A172 (cell line): ENCODE measurements around the gene ZC3H6. TPM values are rescaled to one million over a fixed set of nuclear protein-coding genes. Genes with fewer than 3 reads are reported as not detected.
A peak's percentile ranks its signal among the peaks of the same experiment; 100 is the strongest.

Experiments used
- DNase-seq: peaks from one replicate; pipeline ENCODE4 v3.0.0-alpha.2; 2015; ENCODE audit warnings: low spot score
- total RNA-seq: library from RNA; depleted of rRNA; stranded (reverse); fragments of >200 nt; shearing (Covaris generic); gene quantifications from 2 replicates; pipeline ENCODE4 v1.2.3, GENCODE V29; 2014; rRNA removed

Gene ZC3H6, protein sequence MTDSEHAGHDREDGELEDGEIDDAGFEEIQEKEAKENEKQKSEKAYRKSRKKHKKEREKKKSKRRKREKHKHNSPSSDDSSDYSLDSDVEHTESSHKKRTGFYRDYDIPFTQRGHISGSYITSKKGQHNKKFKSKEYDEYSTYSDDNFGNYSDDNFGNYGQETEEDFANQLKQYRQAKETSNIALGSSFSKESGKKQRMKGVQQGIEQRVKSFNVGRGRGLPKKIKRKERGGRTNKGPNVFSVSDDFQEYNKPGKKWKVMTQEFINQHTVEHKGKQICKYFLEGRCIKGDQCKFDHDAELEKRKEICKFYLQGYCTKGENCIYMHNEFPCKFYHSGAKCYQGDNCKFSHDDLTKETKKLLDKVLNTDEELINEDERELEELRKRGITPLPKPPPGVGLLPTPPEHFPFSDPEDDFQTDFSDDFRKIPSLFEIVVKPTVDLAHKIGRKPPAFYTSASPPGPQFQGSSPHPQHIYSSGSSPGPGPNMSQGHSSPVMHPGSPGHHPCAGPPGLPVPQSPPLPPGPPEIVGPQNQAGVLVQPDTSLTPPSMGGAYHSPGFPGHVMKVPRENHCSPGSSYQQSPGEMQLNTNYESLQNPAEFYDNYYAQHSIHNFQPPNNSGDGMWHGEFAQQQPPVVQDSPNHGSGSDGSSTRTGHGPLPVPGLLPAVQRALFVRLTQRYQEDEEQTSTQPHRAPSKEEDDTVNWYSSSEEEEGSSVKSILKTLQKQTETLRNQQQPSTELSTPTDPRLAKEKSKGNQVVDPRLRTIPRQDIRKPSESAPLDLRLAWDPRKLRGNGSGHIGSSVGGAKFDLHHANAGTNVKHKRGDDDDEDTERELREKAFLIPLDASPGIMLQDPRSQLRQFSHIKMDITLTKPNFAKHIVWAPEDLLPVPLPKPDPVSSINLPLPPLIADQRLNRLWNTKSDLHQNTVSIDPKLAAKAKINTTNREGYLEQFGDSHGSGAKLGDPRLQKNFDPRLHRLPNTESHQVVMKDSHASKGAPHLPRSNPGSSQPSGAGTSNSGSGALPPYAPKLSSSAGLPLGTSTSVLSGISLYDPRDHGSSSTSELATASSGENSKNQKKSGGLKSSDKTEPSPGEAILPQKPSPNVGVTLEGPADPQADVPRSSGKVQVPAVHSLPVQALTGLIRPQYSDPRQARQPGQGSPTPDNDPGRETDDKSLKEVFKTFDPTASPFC
- total RNA-seq: 8.4 and 9.3 TPM in 2 replicates

- DNase-seq: peak; percentile 94
Observed at GRCh38 chr2:112275311-112275886, at the start of gene ZC3H6. TSS of gene ZC3H6 (plus strand) at chr2:112275597. CDS start at chr2:112275995, 398 bp downstream.

DNA sequence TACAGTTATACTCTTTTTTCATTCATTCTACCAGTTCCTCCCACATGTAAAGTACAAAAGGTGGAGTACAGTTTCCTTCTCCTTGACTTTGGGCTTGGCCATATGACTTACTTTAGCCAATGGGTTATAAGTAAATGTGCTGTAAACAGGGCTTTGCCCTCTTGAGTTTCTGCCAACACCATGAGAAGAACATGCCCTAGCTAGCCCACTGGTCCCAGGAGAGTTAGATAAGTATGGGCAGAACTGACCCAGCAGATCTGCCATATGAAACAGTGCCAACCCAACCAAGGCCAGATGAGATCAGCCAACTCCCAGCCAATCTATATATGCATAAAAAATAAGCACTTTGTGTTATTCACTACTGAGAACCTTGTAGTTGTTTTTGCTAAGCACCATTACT is 46.0 kb upstream of the ZC3H6 start:
- no peak for DNase-seq

DNA sequence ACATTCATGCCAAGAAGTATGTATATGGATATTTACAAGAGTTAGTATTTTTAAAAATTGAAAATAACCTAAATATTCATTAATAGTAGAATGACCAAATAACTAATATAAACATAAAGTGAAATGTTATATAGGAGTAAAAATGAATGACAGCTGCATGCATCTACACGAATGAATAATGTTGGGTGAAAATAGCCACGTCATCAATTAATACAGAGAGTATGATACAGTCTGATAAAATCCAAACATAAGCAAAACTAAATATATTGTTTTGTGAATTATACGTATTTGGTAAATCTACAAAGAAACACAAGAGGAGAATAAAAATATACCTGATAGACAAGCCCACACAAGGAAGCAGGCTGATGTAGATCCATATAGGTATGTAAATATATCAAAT is 45.0 kb upstream of the ZC3H6 start:
- DNase-seq: no peak

GRCh38 chr2:112239862-112240261 is 35.5 kb upstream of the ZC3H6 start:
- DNase-seq: no peak

GRCh38 chr2:112242384-112242783 is 33.0 kb upstream of the ZC3H6 start:
- no peak for DNase-seq

DNA sequence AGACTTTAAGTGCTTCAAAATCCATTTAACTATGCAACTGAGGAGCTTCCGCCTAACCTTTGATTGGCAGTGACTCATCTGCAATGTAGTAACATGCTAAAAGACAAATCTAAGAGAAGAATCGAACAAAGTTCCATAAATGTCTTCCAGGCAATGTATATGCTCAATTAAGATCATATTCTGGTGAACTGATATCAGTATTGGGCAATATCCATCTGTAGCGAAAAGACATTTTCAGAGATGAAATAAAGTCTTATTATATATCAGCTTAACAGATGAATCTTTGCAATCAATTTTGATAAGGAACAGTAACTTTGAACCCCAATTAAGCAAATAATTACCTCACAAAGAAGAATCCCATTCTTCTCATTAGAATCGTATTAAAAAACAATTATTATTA is 32.2 kb upstream of the ZC3H6 start:
- no peak for DNase-seq

DNA sequence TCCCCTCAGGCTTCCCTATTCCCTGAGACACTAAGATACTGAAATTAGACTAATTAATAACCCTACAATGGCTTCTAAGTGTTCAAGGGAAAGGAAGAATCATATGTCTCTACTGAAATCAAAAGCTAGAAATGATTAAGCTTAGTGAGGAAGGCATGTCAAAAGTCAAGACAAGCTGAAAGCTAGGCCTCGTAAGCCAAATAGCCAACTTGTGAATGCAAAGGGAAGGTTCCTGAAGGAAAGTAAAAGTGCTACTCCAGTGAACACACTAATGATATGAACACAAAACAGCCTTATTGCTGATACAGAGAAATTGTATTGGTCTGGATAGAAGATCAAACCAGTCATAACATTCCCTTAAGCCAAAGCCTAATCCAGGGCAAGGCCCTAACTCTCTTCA is 30.5 kb upstream of the ZC3H6 start:
- DNase-seq: no peak

DNA sequence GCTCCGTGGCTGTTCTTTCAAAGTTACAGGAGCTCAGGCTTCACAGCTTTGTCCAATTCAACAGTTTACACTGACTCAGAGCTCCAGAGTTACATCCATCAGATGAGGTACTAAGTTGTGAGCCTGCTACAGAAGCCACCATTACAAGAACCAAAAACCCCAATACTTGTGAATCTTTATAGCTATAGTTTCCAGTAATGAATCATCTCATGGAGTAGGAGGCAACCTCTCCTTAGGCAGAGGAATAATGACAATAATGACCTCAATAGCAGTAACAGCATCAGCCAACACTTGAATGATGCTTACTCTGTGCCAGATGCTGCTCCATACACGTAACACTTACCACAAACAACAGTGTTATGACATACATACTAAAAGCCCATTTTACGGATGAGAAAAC is 24.1 kb upstream of the ZC3H6 start:
- no peak for DNase-seq

- no peak for DNase-seq
Observed at GRCh38 chr2:112253261-112253815, 22.1 kb upstream of the ZC3H6 start.

GRCh38 chr2:112254466-112255240 is 20.7 kb upstream of the ZC3H6 start, which contains the start of gene ZC3H8:
TSS of gene ZC3H8 (minus strand) at chr2:112255042. CDS start at chr2:112254981, 61 bp downstream.
- peak; percentile 85 for DNase-seq

- no peak for DNase-seq
Observed at GRCh38 chr2:112255875-112256274, 19.5 kb upstream of the ZC3H6 start.

DNA sequence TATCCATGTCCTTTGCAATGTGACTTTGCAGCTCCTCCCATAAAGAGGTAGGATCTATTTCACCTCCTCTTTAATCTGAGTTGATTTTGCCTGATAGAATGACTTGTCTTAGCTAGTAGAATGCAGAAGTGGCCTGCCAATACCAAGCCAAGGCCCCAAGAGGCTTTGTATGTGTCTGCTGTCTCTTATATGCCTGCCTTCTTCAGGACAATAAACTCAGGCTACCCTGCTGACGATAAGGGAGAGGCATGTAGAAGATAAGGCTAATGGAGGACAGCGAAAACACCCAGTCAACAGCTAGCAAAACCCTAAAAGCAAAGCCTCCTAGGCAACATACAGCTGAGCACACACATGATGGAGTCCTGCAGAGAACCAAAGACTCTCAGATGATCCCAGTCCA is 18.7 kb upstream of the ZC3H6 start:
- DNase-seq: no peak

DNA sequence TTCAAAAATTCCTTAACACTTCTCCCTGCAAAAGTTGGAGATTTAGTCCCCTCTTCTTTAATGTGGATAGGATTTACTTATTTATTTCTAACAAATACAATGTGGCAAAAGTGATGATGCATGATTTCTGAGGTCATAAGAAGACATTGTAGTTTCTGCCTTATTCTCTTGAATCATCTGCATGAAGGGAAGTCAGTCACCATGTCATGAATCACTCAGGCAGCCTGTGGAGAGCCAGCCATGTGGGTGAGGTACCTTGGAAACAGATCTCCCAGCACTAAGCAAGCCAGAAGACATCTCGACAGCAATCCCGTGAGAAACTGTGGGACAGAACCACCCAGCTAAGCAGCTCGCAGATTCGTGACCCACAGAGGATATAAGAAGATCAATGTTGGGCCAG is 17.8 kb upstream of the ZC3H6 start:
- DNase-seq: peak; percentile 29

- DNase-seq: peak; percentile 66
Observed at GRCh38 chr2:112259509-112260294, 15.7 kb upstream of the ZC3H6 start.

GRCh38 chr2:112260295-112260625 is 15.1 kb upstream of the ZC3H6 start:
- no peak for DNase-seq

- DNase-seq: no peak
Observed at GRCh38 chr2:112262876-112263275, 12.5 kb upstream of the ZC3H6 start.

DNA sequence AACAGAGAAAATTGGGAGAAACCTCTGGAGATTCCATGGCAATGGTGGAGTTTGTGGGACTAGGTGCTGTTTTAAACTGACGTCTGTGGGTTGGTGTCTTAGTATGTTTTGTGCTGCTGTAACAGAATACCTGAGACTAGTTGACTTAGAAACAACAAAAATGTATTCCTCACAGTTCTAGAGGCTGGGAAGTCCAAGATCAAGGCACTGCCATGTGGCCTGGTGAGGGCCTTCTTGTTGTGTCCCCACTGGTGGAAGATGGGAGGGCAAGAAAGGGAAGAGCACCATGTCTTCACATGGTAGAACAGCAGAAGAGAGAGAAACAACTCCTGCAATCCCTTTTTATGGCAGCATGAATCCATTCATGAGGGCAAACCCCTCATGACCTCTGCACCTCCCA is 6.8 kb upstream of the ZC3H6 start:
- no peak for DNase-seq

DNA sequence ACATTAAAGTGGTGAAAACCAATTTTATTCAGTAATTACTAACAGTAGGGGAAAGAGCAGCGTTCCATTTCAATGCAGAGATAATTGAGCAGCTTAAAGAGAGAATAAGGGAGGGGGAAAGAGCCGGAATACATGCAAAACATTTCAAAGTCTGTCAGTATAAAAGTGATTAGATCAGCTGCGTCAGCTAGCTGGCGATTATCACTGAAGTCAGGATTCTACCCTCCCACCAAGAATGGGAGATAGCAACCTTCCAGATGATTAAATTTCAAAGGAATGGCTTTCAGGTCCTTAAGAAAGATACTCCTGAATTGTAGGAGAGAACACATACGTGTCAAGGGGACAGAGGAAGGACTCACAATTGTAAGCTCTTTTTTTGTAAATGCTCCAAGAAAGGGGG is 2.7 kb upstream of the ZC3H6 start:
- DNase-seq: no peak

GRCh38 chr2:112273349-112273748 is 2.0 kb upstream of the ZC3H6 start:
- no peak for DNase-seq
